ENCODE measurements around the gene CRYBB2.
"Not testable (repeated sequence)": the region's sequence is repeated elsewhere in the genome, so short reads cannot be mapped to it uniquely, and the experiment has no call there.

- not testable (repeated sequence) for TF ChIP-seq CTCF (IDR thresholded peaks at IDR 0.05; ENCODE audit: poor library complexity); EZH2phosphoT487 (IDR thresholded peaks at IDR 0.05; ENCODE audit: low read depth, severe bottlenecking, unreplicated experiment)
These were observed 14.9 kb upstream of the CRYBB2 start for GRCh38 chr22:25204547-25204946.

Measured in hepatocyte (in vitro differentiated cells).